Activated CD8-positive, alpha-beta T cell treated with anti-CD3 and anti-CD28 coated beads for 36 hours (primary cell): Measurements from ENCODE around the gene PCSK2. TPM values are rescaled to one million over a fixed set of nuclear protein-coding genes. Genes with fewer than 3 reads are reported as not detected.

ENCODE experiments used
- ATAC-seq: fragments of 200-7000 bp; cut with Tn5 transposase; one replicate; pipeline ENCODE4 v1.10.0; 2021; ENCODE audit warnings: mild to moderate bottlenecking, moderate library complexity
- CTCF ChIA-PET: fragments of 350-600 bp; sonication (Branson Sonifier 250); formaldehyde crosslinking; loops from one replicate; lab custom pipeline; 2021; ENCODE audit warnings: antibody characterized with exemption; lab: Charles Lee
- POLR2A ChIA-PET: fragments of 350-600 bp; sonication (Branson Sonifier 250); formaldehyde crosslinking; loops from one replicate; lab custom pipeline; 2021; ENCODE audit warnings: antibody characterized with exemption; lab: Charles Lee
- DNase-seq: peaks from one replicate; pipeline ENCODE4 v3.0.0-alpha.2; 2020
- H3K27ac Mint-ChIP-seq: one replicate; pipeline ENCODE4 v1.8.0; 2021; ENCODE audit warnings: mild to moderate bottlenecking, mixed read lengths
- H3K27me3 Mint-ChIP-seq: one replicate; pipeline ENCODE4 v1.8.0; 2021; ENCODE audit warnings: mixed read lengths
- H3K36me3 Mint-ChIP-seq: one replicate; pipeline ENCODE4 v1.8.0; 2021; ENCODE audit warnings: low read depth, mixed read lengths
- H3K4me1 Mint-ChIP-seq: one replicate; pipeline ENCODE4 v1.8.0; 2021; ENCODE audit warnings: low read depth, mixed read lengths
- H3K4me3 Mint-ChIP-seq: one replicate; pipeline ENCODE4 v1.8.0; 2021; ENCODE audit warnings: mild to moderate bottlenecking, moderate library complexity, mixed read lengths
- H3K9me3 Mint-ChIP-seq: one replicate; pipeline ENCODE4 v1.8.0; 2021; ENCODE audit warnings: mixed read lengths
- intact Hi-C: fragments of 100-400 bp; cut with micrococcal nuclease; formaldehyde crosslinking; loops from one replicate; pipeline ENCODE4 v1.10.0; 2022
- total RNA-seq, 2 experiments: library from RNA; stranded (reverse); gene quantifications; one replicate each; pipeline ENCODE4 v1.2.3, GENCODE V29; 2021
- TF ChIP-seq, protein P1 (sequence below): fragments of 200-600 bp; IDR thresholded peaks from one replicate; pipeline ENCODE4 v1.8.0; 2022; ENCODE audit warnings: antibody characterized with exemption, mild to moderate bottlenecking

PCSK2 gene
- total RNA-seq, 2 experiments from 2014 or later = not detected

DNA sequence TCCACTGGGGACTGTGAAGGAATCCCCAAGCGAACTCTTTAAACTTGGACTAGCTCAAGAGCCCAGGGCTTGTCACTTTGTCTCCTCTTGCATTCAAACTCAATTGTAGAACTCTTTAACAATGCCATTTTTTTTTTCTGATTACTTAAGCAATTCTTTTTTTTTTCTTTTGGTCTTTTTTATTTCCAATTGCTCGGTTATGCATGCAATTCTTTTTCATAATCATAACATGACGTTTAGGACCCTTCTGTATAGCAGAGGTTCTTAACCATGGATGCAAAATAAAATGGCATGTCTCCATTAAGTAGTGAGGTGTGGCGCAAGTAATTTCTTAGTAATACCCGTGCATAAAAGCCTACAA is 304.8 kb downstream of the PCSK2 start:
- TF ChIP-seq, protein P1, sequence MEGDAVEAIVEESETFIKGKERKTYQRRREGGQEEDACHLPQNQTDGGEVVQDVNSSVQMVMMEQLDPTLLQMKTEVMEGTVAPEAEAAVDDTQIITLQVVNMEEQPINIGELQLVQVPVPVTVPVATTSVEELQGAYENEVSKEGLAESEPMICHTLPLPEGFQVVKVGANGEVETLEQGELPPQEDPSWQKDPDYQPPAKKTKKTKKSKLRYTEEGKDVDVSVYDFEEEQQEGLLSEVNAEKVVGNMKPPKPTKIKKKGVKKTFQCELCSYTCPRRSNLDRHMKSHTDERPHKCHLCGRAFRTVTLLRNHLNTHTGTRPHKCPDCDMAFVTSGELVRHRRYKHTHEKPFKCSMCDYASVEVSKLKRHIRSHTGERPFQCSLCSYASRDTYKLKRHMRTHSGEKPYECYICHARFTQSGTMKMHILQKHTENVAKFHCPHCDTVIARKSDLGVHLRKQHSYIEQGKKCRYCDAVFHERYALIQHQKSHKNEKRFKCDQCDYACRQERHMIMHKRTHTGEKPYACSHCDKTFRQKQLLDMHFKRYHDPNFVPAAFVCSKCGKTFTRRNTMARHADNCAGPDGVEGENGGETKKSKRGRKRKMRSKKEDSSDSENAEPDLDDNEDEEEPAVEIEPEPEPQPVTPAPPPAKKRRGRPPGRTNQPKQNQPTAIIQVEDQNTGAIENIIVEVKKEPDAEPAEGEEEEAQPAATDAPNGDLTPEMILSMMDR = no peak

DNA sequence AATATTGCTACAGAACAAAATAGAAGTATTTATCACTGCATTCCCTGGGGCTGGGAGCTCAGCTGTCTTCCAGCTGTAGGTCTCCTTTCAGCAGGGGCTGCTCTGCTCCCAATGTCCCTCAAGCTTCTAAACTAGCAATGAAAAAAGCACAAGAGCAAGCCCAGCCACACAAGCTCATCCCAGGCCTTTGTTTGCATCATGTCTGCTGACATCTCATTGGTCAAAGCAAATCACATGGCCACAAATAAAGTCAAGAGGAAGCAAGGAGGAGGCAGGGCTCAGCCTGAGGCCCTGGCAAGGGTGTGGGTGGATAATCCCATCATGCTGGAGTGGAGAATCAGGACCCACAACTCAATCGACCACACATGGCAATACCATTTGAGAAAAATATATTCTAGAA is 306.6 kb downstream of the PCSK2 start:
- Mint-ChIP-seq H3K27me3 (peaks cover 15% of the 10 kb centered on the region), H3K27ac (no peak overlapping the region), H3K36me3 (no peaks in the 10 kb centered on the region), H3K4me3 (no peak overlapping the region), H3K4me1 (peaks cover 19% of the 10 kb centered on the region), H3K9me3 (no peaks in the 10 kb centered on the region)
- intact Hi-C loops = loop anchor here (10.0 kb wide), 1 partner anchor 361 kb away; no protein-coding TSS in a partner anchor
- peak; percentile 24 for ATAC-seq
- POLR2A ChIA-PET = no interaction called here
- TF ChIP-seq, protein P1 = no peak
- CTCF ChIA-PET = interaction anchor here (1.1 to 2.1 kb wide), 5 partner anchors 10 to 365 kb away, joined by 3 to 7 read pairs (median 3); partner anchors contain the start of genes DSTN and RRBP1
- DNase-seq = peak; percentile 27

More for the DNA sequence above, 304.8 kb downstream of the PCSK2 start:
- Mint-ChIP-seq H3K4me1 (peaks cover 17% of the 10 kb centered on the region), H3K9me3 (no peaks in the 10 kb centered on the region), H3K27ac (peak overlapping the region; percentile 68), H3K4me3 (peak overlapping the region; percentile 81), H3K27me3 (peaks cover 15% of the 10 kb centered on the region), H3K36me3 (no peaks in the 10 kb centered on the region)
- ChIA-PET CTCF (interaction anchor here (0.6 to 2.6 kb wide), 7 partner anchors 9 to 367 kb away, joined by 3 to 16 read pairs (median 4); partner anchors contain the start of gene RRBP1), POLR2A (interaction anchor here (0.6 to 1.8 kb wide), 5 partner anchors 9 to 941 kb away, joined by 3 to 7 read pairs (median 3); partner anchors contain the start of gene RRBP1)
- intact Hi-C loops = loop anchor here (10.0 kb wide), 1 partner anchor 363 kb away; no protein-coding TSS in a partner anchor
- no peak for ATAC-seq
- DNase-seq = no peak

DNA sequence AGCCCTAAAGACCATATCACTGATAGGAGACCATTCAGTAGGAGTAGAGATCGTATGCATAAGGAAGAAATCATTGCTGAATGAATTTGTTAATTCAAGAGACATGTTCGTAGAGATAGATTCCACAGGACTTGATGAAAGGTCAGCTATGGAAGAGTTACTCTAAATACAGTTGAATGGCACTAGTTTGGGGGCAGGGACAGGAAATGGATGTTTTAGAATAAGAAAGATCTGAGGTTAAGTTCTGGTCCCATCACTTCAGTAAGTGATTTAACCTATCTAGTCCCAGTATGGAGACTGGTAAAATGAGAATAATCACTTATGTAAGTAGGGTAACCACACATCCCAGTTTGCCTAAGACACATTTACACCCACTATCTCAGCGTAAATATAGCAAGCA is 307.2 kb downstream of the PCSK2 start:
- Mint-ChIP-seq H3K27ac (no peak overlapping the region), H3K36me3 (no peaks in the 10 kb centered on the region), H3K27me3 (peaks cover 20% of the 10 kb centered on the region), H3K4me3 (no peak overlapping the region), H3K4me1 (peaks cover 24% of the 10 kb centered on the region), H3K9me3 (no peaks in the 10 kb centered on the region)
- CTCF ChIA-PET = interaction anchor here (0.9 to 2.1 kb wide), 4 partner anchors 78 to 405 kb away, joined by 3 to 7 read pairs (median 3); partner anchors contain the start of gene RRBP1
- no peak for ATAC-seq
- POLR2A ChIA-PET = no interaction called here
- no peak for DNase-seq
- intact Hi-C loops = loop anchor here (10.0 kb wide), 1 partner anchor 361 kb away; no protein-coding TSS in a partner anchor
- TF ChIP-seq, protein P1 = no peak
